Adrenal gland (tissue), 5 donors: Measurements from ENCODE around the gene CLNS1A.

Experiments
- CTCF ChIP-seq, 6 experiments: fragments of 450-650 bp in 4 of 6; fragments of 200-600 bp in 2 of 6; sonication (generic) in 1 of 6; IDR thresholded peaks; 1 replicate in 5 of 6; 2 replicates in 1 of 6; pipeline versions ENCODE4 v1.5.1 to v1.8.0; 2016 to 2021; ENCODE audit warnings: antibody characterized with exemption in 6 of 6, mild to moderate bottlenecking in 2 of 6, moderate library complexity in 1 of 6
- POLR2A ChIP-seq, 2 donors: fragments of 450-650 bp; IDR thresholded peaks; one replicate each; pipeline ENCODE4 v1.6.1; 2017; ENCODE audit warnings: antibody characterized with exemption in 2 of 2, mild to moderate bottlenecking in 2 of 2, moderate library complexity in 1 of 2
- donor health status: DM: no; HTN: no; CAD: no.

GRCh38 chr11:77658213-77659013, 20.8 kb upstream of the CLNS1A start:
- TF ChIP-seq POLR2A (IDR thresholded peaks at IDR 0.05) (no peak), CTCF (IDR thresholded peaks at IDR 0.05) (no peak)
